Endothelial cell of umbilical vein (primary cell): ENCODE data around the gene TSEN34. TPM values are rescaled to one million over a fixed set of nuclear protein-coding genes. Genes with fewer than 3 reads are reported as not detected.
"Not testable (repeated sequence)": the region's sequence is repeated elsewhere in the genome, so short reads cannot be mapped to it uniquely, and the experiment has no call there.

Experiments
- BruUV-seq: library from RNA; stranded (reverse); fragments of 400-500 nt; replicated peaks from 2 replicates; lab custom pipeline; 2021; lab: Mats Ljungman, UMichigan
- CTCF ChIA-PET: fragments of 300-600, 350-600 bp; sonication (Branson Sonifier 250); formaldehyde crosslinking; loops from one replicate; lab custom pipeline; 2021; ENCODE audit warnings: antibody characterized with exemption, inconsistent platforms; lab: Charles Lee
- POLR2A ChIA-PET: fragments of 300-600, 350-600 bp; sonication (Branson Sonifier 250); formaldehyde crosslinking; loops from one replicate; lab custom pipeline; 2021; ENCODE audit warnings: antibody characterized with exemption, inconsistent platforms; lab: Charles Lee
- DNase-seq: peaks from one replicate; pipeline ENCODE4 v3.0.0-alpha.2; 2011; ENCODE audit warnings: low read depth, low spot score
- FAIRE-seq: peaks from 2 replicates; lab custom pipeline; 2011; peaks lifted over from hg19 to GRCh38; lab: Jason Lieb, UNC
- H2AFZ ChIP-seq: 2 replicates; pipeline ENCODE4 v1.6.0; 2012; ENCODE audit warnings: low read depth, low read length, control low read depth, inconsistent platforms
- H3K27ac ChIP-seq: 2 replicates; pipeline ENCODE4 v1.5.1; 2011; ENCODE audit warnings: low read depth, mild to moderate bottlenecking, control low read depth, low read length, moderate library complexity; ENCODE audit not compliant: insufficient read depth
- H3K27me3 ChIP-seq, 2 experiments: 2 replicates each; pipeline versions ENCODE4 v1.6.0 to v1.6.1; 2011; ENCODE audit warnings: low read length in 2 of 2, mixed read lengths in 1 of 2; ENCODE audit not compliant: control insufficient read depth in 2 of 2, insufficient read depth in 2 of 2
- H3K36me3 ChIP-seq, 2 experiments: 2 replicates in 1 of 2; 3 replicates in 1 of 2; pipeline ENCODE4 v1.5.1; 2011; ENCODE audit warnings: low read length in 2 of 2, mild to moderate bottlenecking in 1 of 2, moderate library complexity in 1 of 2; ENCODE audit not compliant: control insufficient read depth in 2 of 2, insufficient read depth in 2 of 2; ENCODE audit errors: extremely low read depth in 1 of 2
- H3K4me1 ChIP-seq: 3 replicates; pipeline ENCODE4 v1.5.1; 2011; ENCODE audit warnings: mild to moderate bottlenecking, low read length; ENCODE audit not compliant: control insufficient read depth, insufficient read depth; ENCODE audit errors: extremely low read depth
- H3K4me2 ChIP-seq: 2 replicates; pipeline ENCODE4 v1.6.1; 2011; ENCODE audit warnings: low read length, control low read depth, mixed read lengths; ENCODE audit not compliant: insufficient read depth
- H3K4me3 ChIP-seq, 3 experiments: fragments of 200-600 bp in 1 of 3; sonication (generic), shearing (Covaris generic) in 1 of 3; replicated peaks in 1 of 3; 2 replicates each; pipeline ENCODE4 v1.5.1; 2011 to 2016; ENCODE audit warnings: control low read depth in 3 of 3, low read length in 3 of 3, mild to moderate bottlenecking in 2 of 3, inconsistent platforms in 1 of 3, low read depth in 1 of 3, moderate library complexity in 1 of 3; ENCODE audit not compliant: insufficient read depth in 1 of 3
- H3K79me2 ChIP-seq: 2 replicates; pipeline ENCODE4 v1.6.0; 2012; ENCODE audit warnings: low read length, inconsistent platforms; ENCODE audit not compliant: control insufficient read depth, insufficient read depth
- H3K9ac ChIP-seq: replicated peaks from 2 replicates; pipeline ENCODE3; 2011; ENCODE audit warnings: low read length, control low read depth; ENCODE audit not compliant: insufficient read depth; ENCODE audit errors: extremely low read depth
- H3K9me1 ChIP-seq: replicated peaks from 3 replicates; pipeline ENCODE4 v1.6.0; 2011; ENCODE audit warnings: mild to moderate bottlenecking, low read length; ENCODE audit not compliant: control insufficient read depth, insufficient read depth; ENCODE audit errors: extremely low read depth
- H3K9me3 ChIP-seq: replicated peaks from 2 replicates; pipeline ENCODE4 v1.5.1; 2012; ENCODE audit warnings: low read length, inconsistent platforms; ENCODE audit not compliant: control insufficient read depth, insufficient read depth
- H4K20me1 ChIP-seq: replicated peaks from 2 replicates; pipeline ENCODE3; 2011; ENCODE audit warnings: mild to moderate bottlenecking, low read length; ENCODE audit not compliant: control insufficient read depth, insufficient read depth; ENCODE audit errors: extremely low read depth
- EZH2 ChIP-seq: IDR thresholded peaks from 2 replicates; pipeline ENCODE4 v1.6.1; 2012; ENCODE audit warnings: borderline replicate concordance, low read depth, mild to moderate bottlenecking, moderate library complexity, low read length, inconsistent platforms; ENCODE audit not compliant: severe bottlenecking
- FOS ChIP-seq: IDR thresholded peaks from 2 replicates; pipeline ENCODE4 v1.6.1; 2011; ENCODE audit warnings: mild to moderate bottlenecking, low read length, moderate library complexity, borderline replicate concordance; ENCODE audit not compliant: insufficient read depth
- GATA2 ChIP-seq: IDR thresholded peaks from 2 replicates; pipeline ENCODE4 v1.7.0; 2011; ENCODE audit warnings: low read depth, mild to moderate bottlenecking, moderate library complexity, mixed read lengths, low read length; ENCODE audit not compliant: insufficient read length, insufficient read depth
- JUN ChIP-seq: IDR thresholded peaks from 2 replicates; pipeline ENCODE4 v1.6.1; 2011; ENCODE audit warnings: borderline replicate concordance, low read depth; ENCODE audit not compliant: insufficient read length, insufficient read depth
- MYC ChIP-seq: IDR thresholded peaks from one replicate; pipeline ENCODE4 v1.6.1; 2011; ENCODE audit warnings: mild to moderate bottlenecking, low read depth, low read length
- POLR2A ChIP-seq: IDR thresholded peaks from 2 replicates; pipeline ENCODE4 v1.6.1; 2012; ENCODE audit warnings: low read depth, mild to moderate bottlenecking, control low read depth, low read length
- POLR2AphosphoS5 ChIP-seq: IDR thresholded peaks from 2 replicates; pipeline ENCODE4 v1.6.1; 2012; ENCODE audit warnings: low read depth, mild to moderate bottlenecking, control low read depth, low read length, moderate library complexity; ENCODE audit not compliant: insufficient read depth
- dilution Hi-C: fragments of 300-500 bp; cut with MboI; formaldehyde crosslinking; loops from one replicate; pipeline ENCODE4 v1.15.0; 2019; ENCODE audit warnings: low sequenced_read_pairs; ENCODE audit not compliant: extremely low pct_ligation_motif_present
- intact Hi-C: fragments of 100-400 bp; cut with micrococcal nuclease; formaldehyde crosslinking; loops from one replicate; pipeline ENCODE4 v1.10.0; 2022
- polyA plus RNA-seq, 4 experiments: library from polyadenylated mRNA; depleted of rRNA in 3 of 4; stranded (reverse) in 3 of 4; unstranded in 1 of 4; fragments of >200 nt; gene quantifications; 2 replicates each; pipeline versions ENCODE4 v1.2.1 to v1.2.3, GENCODE V29; 2011 to 2012; ENCODE audit warnings: missing spikeins in 1 of 4
- total RNA-seq: library from RNA; stranded (reverse); gene quantifications from 2 replicates; pipeline ENCODE4 v1.2.3, GENCODE V29; 2021
- TF ChIP-seq, protein P1 (sequence below): IDR thresholded peaks from 2 replicates; pipeline ENCODE4 v1.6.1; 2011; ENCODE audit not compliant: insufficient read depth, insufficient read length
- TF ChIP-seq, protein P2 (sequence below), 2 donors: IDR thresholded peaks; 1 replicate in 1 of 2; 2 replicates in 1 of 2; pipeline ENCODE4 v1.5.1; 2011; ENCODE audit warnings: low read length in 2 of 2, mild to moderate bottlenecking in 2 of 2, moderate library complexity in 2 of 2, control low read depth in 1 of 2, inconsistent platforms in 1 of 2, low read depth in 1 of 2; ENCODE audit not compliant: insufficient read depth in 1 of 2; ENCODE audit errors: extremely low read depth in 1 of 2

Gene TSEN34
- total and polyA plus RNA-seq, 2 donors (not counting 3 experiments of a cell fraction or from before 2014, with no cell fraction given): 40.7 to 81.9 TPM

DNA sequence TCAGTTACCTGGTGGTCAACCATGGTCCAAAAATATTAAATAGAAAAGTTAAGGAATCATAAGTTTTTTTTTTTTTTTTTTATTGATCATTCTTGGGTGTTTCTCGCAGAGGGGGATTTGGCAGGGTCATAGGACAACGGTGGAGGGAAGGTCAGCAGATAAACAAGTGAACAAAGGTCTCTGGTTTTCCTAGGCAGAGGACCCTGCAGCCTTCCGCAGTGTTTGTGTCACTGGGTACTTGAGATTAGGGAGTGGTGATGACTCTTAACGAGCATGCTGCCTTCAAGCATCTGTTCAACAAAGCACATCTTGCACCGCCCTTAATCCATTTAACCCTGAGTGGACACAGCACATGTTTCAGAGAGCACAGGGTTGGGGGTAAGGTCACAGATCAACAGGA, 23.1 kb downstream of the TSEN34 start:
- BruUV-seq, H3K79me2 ChIP-seq, CTCF ChIA-PET: not testable (repeated sequence)

GRCh38 chr19:54214734-54215133, 23.6 kb downstream of the TSEN34 start:
- H3K79me2 ChIP-seq, H3K36me3 ChIP-seq, dilution Hi-C loops, H3K9me1 ChIP-seq, H3K4me3 ChIP-seq, H3K9ac ChIP-seq, H3K27ac ChIP-seq, DNase-seq, H2AFZ ChIP-seq, H3K4me2 ChIP-seq, H3K9me3 ChIP-seq, H3K27me3 ChIP-seq, POLR2A ChIA-PET, BruUV-seq, FAIRE-seq, intact Hi-C loops, CTCF ChIA-PET, H4K20me1 ChIP-seq, H3K4me1 ChIP-seq: not testable (repeated sequence)

More for the DNA sequence above, 23.1 kb downstream of the TSEN34 start:
- DNase-seq, H3K9ac ChIP-seq, FAIRE-seq, H3K36me3 ChIP-seq, H3K4me1 ChIP-seq, H2AFZ ChIP-seq, H3K4me3 ChIP-seq, intact Hi-C loops, H3K27ac ChIP-seq, H4K20me1 ChIP-seq, H3K9me3 ChIP-seq, POLR2A ChIA-PET, H3K4me2 ChIP-seq, dilution Hi-C loops, H3K9me1 ChIP-seq, H3K27me3 ChIP-seq: not testable (repeated sequence)

- Histone ChIP-seq H3K27me3 (no peaks in the 10 kb centered on the region), H4K20me1 (no peaks in the 10 kb centered on the region), H3K9me1 (no peaks in the 10 kb centered on the region), H3K9ac (no peak overlapping the region), H3K4me2 (no peak overlapping the region), H3K36me3 (no peaks in the 10 kb centered on the region), H3K4me3 (no peak overlapping the region), H3K4me1 (no peaks in the 10 kb centered on the region), H3K79me2 (no peaks in the 10 kb centered on the region), H3K9me3 (no peaks in the 10 kb centered on the region), H3K27ac (no peak overlapping the region), H2AFZ (no peak overlapping the region)
- no peak for DNase-seq
- TF ChIP-seq POLR2AphosphoS5 (no peak), MYC (no peak), GATA2 (no peak), FOS (no peak), POLR2A (no peak), JUN (no peak), EZH2 (no peak)
- TF ChIP-seq, protein P1, sequence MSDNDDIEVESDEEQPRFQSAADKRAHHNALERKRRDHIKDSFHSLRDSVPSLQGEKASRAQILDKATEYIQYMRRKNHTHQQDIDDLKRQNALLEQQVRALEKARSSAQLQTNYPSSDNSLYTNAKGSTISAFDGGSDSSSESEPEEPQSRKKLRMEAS: no peak
- TF ChIP-seq, protein P2, sequence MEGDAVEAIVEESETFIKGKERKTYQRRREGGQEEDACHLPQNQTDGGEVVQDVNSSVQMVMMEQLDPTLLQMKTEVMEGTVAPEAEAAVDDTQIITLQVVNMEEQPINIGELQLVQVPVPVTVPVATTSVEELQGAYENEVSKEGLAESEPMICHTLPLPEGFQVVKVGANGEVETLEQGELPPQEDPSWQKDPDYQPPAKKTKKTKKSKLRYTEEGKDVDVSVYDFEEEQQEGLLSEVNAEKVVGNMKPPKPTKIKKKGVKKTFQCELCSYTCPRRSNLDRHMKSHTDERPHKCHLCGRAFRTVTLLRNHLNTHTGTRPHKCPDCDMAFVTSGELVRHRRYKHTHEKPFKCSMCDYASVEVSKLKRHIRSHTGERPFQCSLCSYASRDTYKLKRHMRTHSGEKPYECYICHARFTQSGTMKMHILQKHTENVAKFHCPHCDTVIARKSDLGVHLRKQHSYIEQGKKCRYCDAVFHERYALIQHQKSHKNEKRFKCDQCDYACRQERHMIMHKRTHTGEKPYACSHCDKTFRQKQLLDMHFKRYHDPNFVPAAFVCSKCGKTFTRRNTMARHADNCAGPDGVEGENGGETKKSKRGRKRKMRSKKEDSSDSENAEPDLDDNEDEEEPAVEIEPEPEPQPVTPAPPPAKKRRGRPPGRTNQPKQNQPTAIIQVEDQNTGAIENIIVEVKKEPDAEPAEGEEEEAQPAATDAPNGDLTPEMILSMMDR (IDR thresholded peaks at IDR 0.05; ENCODE audit: extremely low read depth in 1 of 2, insufficient read depth in 1 of 2, low read depth in 1 of 2, low read length in 2 of 2): no peak
- ChIA-PET CTCF (no interaction called here), POLR2A (no interaction called here)
- intact Hi-C loops: no loop called here
- BruUV-seq: no TSS peak
- dilution Hi-C loops: no loop called here
- no peak for FAIRE-seq
Observed at GRCh38 chr19:54216869-54217268, 25.8 kb downstream of the TSEN34 start.
